Measurements from ENCODE around the gene ALOX5AP.

The ALOX5AP gene

GRCh38 chr13:30685987-30686386 is 49.4 kb upstream of the ALOX5AP start (continued):
- TF ChIP-seq CREB5 (CRISPR knock-in tag; IDR thresholded peaks at IDR 0.05; ENCODE audit: low read depth) (no peak), ZC3H10 (CRISPR knock-in tag; IDR thresholded peaks at IDR 0.05) (no peak), ZNF8 (CRISPR knock-in tag; IDR thresholded peaks at IDR 0.05) (no peak)

GRCh38 chr13:30687601-30688000 is 47.7 kb upstream of the ALOX5AP start:
- TF ChIP-seq ZC3H10 (CRISPR knock-in tag; IDR thresholded peaks at IDR 0.05), result no peak
- TF ChIP-seq ZFP3 (CRISPR knock-in tag; IDR thresholded peaks at IDR 0.05), result no peak
- TF ChIP-seq ESRRG (CRISPR knock-in tag; IDR thresholded peaks at IDR 0.05), result no peak
- TF ChIP-seq ZNF8 (CRISPR knock-in tag; IDR thresholded peaks at IDR 0.05), result no peak
- no peak for TF ChIP-seq CSRNP3 (CRISPR knock-in tag; IDR thresholded peaks at IDR 0.05)
- no peak for TF ChIP-seq PATZ1 (CRISPR knock-in tag; IDR thresholded peaks at IDR 0.05; ENCODE audit: borderline replicate concordance)
- no peak for TF ChIP-seq ZFP30 (CRISPR knock-in tag; IDR thresholded peaks at IDR 0.05)
- TF ChIP-seq BACH2 (CRISPR knock-in tag; IDR thresholded peaks at IDR 0.05; ENCODE audit: borderline replicate concordance), result no peak
- no peak for TF ChIP-seq POU6F1 (CRISPR knock-in tag; IDR thresholded peaks at IDR 0.05; ENCODE audit: borderline replicate concordance, low read depth)
- TF ChIP-seq ZNF565 (CRISPR knock-in tag; conservative IDR thresholded peaks at IDR 0.05; ENCODE audit: low read depth), result no peak
- TF ChIP-seq CSDC2 (CRISPR knock-in tag; IDR thresholded peaks at IDR 0.05), result no peak
- no peak for TF ChIP-seq PPARA (CRISPR knock-in tag; IDR thresholded peaks at IDR 0.05; ENCODE audit: borderline replicate concordance)
- no peak for TF ChIP-seq ISL1 (CRISPR knock-in tag; IDR thresholded peaks at IDR 0.05)
- TF ChIP-seq TSHZ2 (CRISPR knock-in tag; IDR thresholded peaks at IDR 0.05), result no peak
- no peak for TF ChIP-seq CREB5 (CRISPR knock-in tag; IDR thresholded peaks at IDR 0.05; ENCODE audit: low read depth)
- no peak for ATAC-seq

GRCh38 chr13:30689752-30690151 is 45.6 kb upstream of the ALOX5AP start:
- no peak for ATAC-seq
- TF ChIP-seq ESRRG (CRISPR knock-in tag; IDR thresholded peaks at IDR 0.05) (no peak), TCF4 (CRISPR knock-in tag; IDR thresholded peaks at IDR 0.05; ENCODE audit: borderline replicate concordance) (no peak), PATZ1 (CRISPR knock-in tag; IDR thresholded peaks at IDR 0.05; ENCODE audit: borderline replicate concordance) (no peak), ZFP30 (CRISPR knock-in tag; IDR thresholded peaks at IDR 0.05) (no peak), CSRNP3 (CRISPR knock-in tag; IDR thresholded peaks at IDR 0.05) (no peak), CREB5 (CRISPR knock-in tag; IDR thresholded peaks at IDR 0.05; ENCODE audit: low read depth) (no peak), BACH2 (CRISPR knock-in tag; IDR thresholded peaks at IDR 0.05; ENCODE audit: borderline replicate concordance) (no peak), TSHZ2 (CRISPR knock-in tag; IDR thresholded peaks at IDR 0.05) (no peak), PPARA (CRISPR knock-in tag; IDR thresholded peaks at IDR 0.05; ENCODE audit: borderline replicate concordance) (no peak), ARNTL (CRISPR knock-in tag; IDR thresholded peaks at IDR 0.05; ENCODE audit: borderline replicate concordance, low read depth) (no peak)

Measured in SK-N-SH treated with all-trans-retinoic acid at 6 μM for 48 hours (cell line).